Measurements from ENCODE around the gene SSR1.

The SSR1 gene

GRCh38 chr6:7301702-7302101 lies 11.3 kb downstream of the SSR1 start:
- WGBS: 92% methylated on average over 7 of the region's 7 CpGs
- no peaks in the 10 kb centered on the region for H3K4me1 ChIP-seq (ENCODE audit: insufficient read depth, low read length)
- peaks cover 92% of the 10 kb centered on the region for H3K36me3 ChIP-seq (ENCODE audit: insufficient read depth, low read length)
- no peaks in the 10 kb centered on the region for H3K27me3 ChIP-seq (ENCODE audit: insufficient read depth, low read length)
- H3K27ac ChIP-seq (ENCODE audit: low read depth, low read length): no peak overlapping the region
- no peak overlapping the region for H3K4me3 ChIP-seq (ENCODE audit: low read length)
- no peaks in the 10 kb centered on the region for H3K9me3 ChIP-seq (ENCODE audit: insufficient read depth, low read depth, low read length)
- no peak overlapping the region for H3K9ac ChIP-seq (ENCODE audit: low read depth, low read length)

- Histone ChIP-seq H3K27me3 (ENCODE audit: insufficient read depth, low read length) (no peaks in the 10 kb centered on the region), H3K4me3 (ENCODE audit: low read length) (no peak overlapping the region), H3K27ac (ENCODE audit: low read depth, low read length) (no peak overlapping the region), H3K36me3 (ENCODE audit: insufficient read depth, low read length) (peaks cover 99% of the 10 kb centered on the region), H3K9ac (ENCODE audit: low read depth, low read length) (no peak overlapping the region), H3K4me1 (ENCODE audit: insufficient read depth, low read length) (no peaks in the 10 kb centered on the region), H3K9me3 (ENCODE audit: insufficient read depth, low read depth, low read length) (no peaks in the 10 kb centered on the region)
- 89% methylated on average over 5 of the region's 5 CpGs for WGBS
Measured at GRCh38 chr6:7300926-7301325, 12.1 kb downstream of the SSR1 start.

- peaks cover 98% of the 10 kb centered on the region for H3K36me3 ChIP-seq (ENCODE audit: insufficient read depth, low read length)
- H3K27me3 ChIP-seq (ENCODE audit: insufficient read depth, low read length): no peaks in the 10 kb centered on the region
- no peaks in the 10 kb centered on the region for H3K4me1 ChIP-seq (ENCODE audit: insufficient read depth, low read length)
- H3K9ac ChIP-seq (ENCODE audit: low read depth, low read length): no peak overlapping the region
- no peaks in the 10 kb centered on the region for H3K9me3 ChIP-seq (ENCODE audit: insufficient read depth, low read depth, low read length)
- WGBS: no CpG with 5 or more reads among the region's 1 CpG
- H3K27ac ChIP-seq (ENCODE audit: low read depth, low read length): no peak overlapping the region
- H3K4me3 ChIP-seq (ENCODE audit: low read length): no peak overlapping the region
Measured at GRCh38 chr6:7298113-7298512, 14.9 kb downstream of the SSR1 start.

GRCh38 chr6:7296602-7297001 lies 16.4 kb downstream of the SSR1 start:
- Histone ChIP-seq H3K27ac (ENCODE audit: low read depth, low read length) (no peak overlapping the region), H3K36me3 (ENCODE audit: insufficient read depth, low read length) (peaks cover 98% of the 10 kb centered on the region), H3K27me3 (ENCODE audit: insufficient read depth, low read length) (no peaks in the 10 kb centered on the region), H3K9ac (ENCODE audit: low read depth, low read length) (no peak overlapping the region), H3K4me3 (ENCODE audit: low read length) (no peak overlapping the region), H3K9me3 (ENCODE audit: insufficient read depth, low read depth, low read length) (no peaks in the 10 kb centered on the region), H3K4me1 (ENCODE audit: insufficient read depth, low read length) (no peaks in the 10 kb centered on the region)
- WGBS: 100% methylated on average over 1 of the region's 2 CpGs

GRCh38 chr6:7295916-7296315 lies 17.1 kb downstream of the SSR1 start:
- H3K4me3 ChIP-seq (ENCODE audit: low read length): no peak overlapping the region
- WGBS: 49% methylated on average over 2 of the region's 3 CpGs
- H3K27ac ChIP-seq (ENCODE audit: low read depth, low read length): no peak overlapping the region
- no peaks in the 10 kb centered on the region for H3K27me3 ChIP-seq (ENCODE audit: insufficient read depth, low read length)
- no peaks in the 10 kb centered on the region for H3K9me3 ChIP-seq (ENCODE audit: insufficient read depth, low read depth, low read length)
- no peaks in the 10 kb centered on the region for H3K4me1 ChIP-seq (ENCODE audit: insufficient read depth, low read length)
- H3K36me3 ChIP-seq (ENCODE audit: insufficient read depth, low read length): peaks cover 98% of the 10 kb centered on the region
- no peak overlapping the region for H3K9ac ChIP-seq (ENCODE audit: low read depth, low read length)

GRCh38 chr6:7292596-7293255 lies 20.3 kb downstream of the SSR1 start:
- Histone ChIP-seq H3K9ac (ENCODE audit: low read depth, low read length) (no peak overlapping the region), H3K4me3 (ENCODE audit: low read length) (no peak overlapping the region), H3K27ac (ENCODE audit: low read depth, low read length) (no peak overlapping the region), H3K36me3 (ENCODE audit: insufficient read depth, low read length) (peaks cover 99% of the 10 kb centered on the region), H3K9me3 (ENCODE audit: insufficient read depth, low read depth, low read length) (no peaks in the 10 kb centered on the region), H3K4me1 (ENCODE audit: insufficient read depth, low read length) (no peaks in the 10 kb centered on the region), H3K27me3 (ENCODE audit: insufficient read depth, low read length) (no peaks in the 10 kb centered on the region)
- 93% methylated on average over 6 of the region's 6 CpGs for WGBS

GRCh38 chr6:7290079-7290478 lies 22.9 kb downstream of the SSR1 start:
- Histone ChIP-seq H3K36me3 (ENCODE audit: insufficient read depth, low read length) (peaks cover 96% of the 10 kb centered on the region), H3K4me3 (ENCODE audit: low read length) (no peak overlapping the region), H3K9me3 (ENCODE audit: insufficient read depth, low read depth, low read length) (no peaks in the 10 kb centered on the region), H3K27me3 (ENCODE audit: insufficient read depth, low read length) (no peaks in the 10 kb centered on the region), H3K4me1 (ENCODE audit: insufficient read depth, low read length) (no peaks in the 10 kb centered on the region), H3K9ac (ENCODE audit: low read depth, low read length) (no peak overlapping the region), H3K27ac (ENCODE audit: low read depth, low read length) (no peak overlapping the region)
- WGBS: 100% methylated on average over 1 of the region's 1 CpG

GRCh38 chr6:7285416-7285815 lies 27.6 kb downstream of the SSR1 start:
- 96% methylated on average over 6 of the region's 6 CpGs for WGBS

GRCh38 chr6:7283676-7284075 lies 29.3 kb downstream of the SSR1 start:
- Histone ChIP-seq H3K27me3 (ENCODE audit: insufficient read depth, low read length) (no peaks in the 10 kb centered on the region), H3K27ac (ENCODE audit: low read depth, low read length) (no peak overlapping the region), H3K9me3 (ENCODE audit: insufficient read depth, low read depth, low read length) (no peaks in the 10 kb centered on the region), H3K36me3 (ENCODE audit: insufficient read depth, low read length) (peaks cover 40% of the 10 kb centered on the region), H3K9ac (ENCODE audit: low read depth, low read length) (no peak overlapping the region), H3K4me1 (ENCODE audit: insufficient read depth, low read length) (no peaks in the 10 kb centered on the region), H3K4me3 (ENCODE audit: low read length) (no peak overlapping the region)
- WGBS: 81% methylated on average over 2 of the region's 2 CpGs

More at GRCh38 chr6:7285416-7285815, 27.6 kb downstream of the SSR1 start:
- Histone ChIP-seq H3K4me1 (ENCODE audit: insufficient read depth, low read length) (no peaks in the 10 kb centered on the region), H3K36me3 (ENCODE audit: insufficient read depth, low read length) (peaks cover 57% of the 10 kb centered on the region), H3K27me3 (ENCODE audit: insufficient read depth, low read length) (no peaks in the 10 kb centered on the region), H3K9me3 (ENCODE audit: insufficient read depth, low read depth, low read length) (no peaks in the 10 kb centered on the region), H3K9ac (ENCODE audit: low read depth, low read length) (no peak overlapping the region), H3K27ac (ENCODE audit: low read depth, low read length) (no peak overlapping the region), H3K4me3 (ENCODE audit: low read length) (no peak overlapping the region)

- H3K9ac ChIP-seq (ENCODE audit: low read depth, low read length): no peak overlapping the region
- no peak overlapping the region for H3K4me3 ChIP-seq (ENCODE audit: low read length)
- 85% methylated on average over 10 of the region's 10 CpGs for WGBS
- no peaks in the 10 kb centered on the region for H3K9me3 ChIP-seq (ENCODE audit: insufficient read depth, low read depth, low read length)
- H3K36me3 ChIP-seq (ENCODE audit: insufficient read depth, low read length): peaks cover 26% of the 10 kb centered on the region
- no peak overlapping the region for H3K27ac ChIP-seq (ENCODE audit: low read depth, low read length)
- no peaks in the 10 kb centered on the region for H3K4me1 ChIP-seq (ENCODE audit: insufficient read depth, low read length)
- H3K27me3 ChIP-seq (ENCODE audit: insufficient read depth, low read length): no peaks in the 10 kb centered on the region
Measured at GRCh38 chr6:7282097-7282906, 30.7 kb downstream of the SSR1 start.

GRCh38 chr6:7276199-7276524 lies 36.8 kb downstream of the SSR1 start:
- Histone ChIP-seq H3K4me1 (ENCODE audit: insufficient read depth, low read length) (no peaks in the 10 kb centered on the region), H3K4me3 (ENCODE audit: low read length) (no peak overlapping the region), H3K9ac (ENCODE audit: low read depth, low read length) (no peak overlapping the region), H3K9me3 (ENCODE audit: insufficient read depth, low read depth, low read length) (no peaks in the 10 kb centered on the region), H3K27me3 (ENCODE audit: insufficient read depth, low read length) (no peaks in the 10 kb centered on the region), H3K36me3 (ENCODE audit: insufficient read depth, low read length) (no peaks in the 10 kb centered on the region), H3K27ac (ENCODE audit: low read depth, low read length) (no peak overlapping the region)
- WGBS: 82% methylated on average over 7 of the region's 7 CpGs
